Adrenal gland (tissue), 12 donors: ENCODE results near the gene COL26A1. TPM values are rescaled to one million over a fixed set of nuclear protein-coding genes. Genes with fewer than 3 reads are reported as not detected.

Experiments
- DNase-seq, 7 donors: peaks; one replicate each; pipeline ENCODE4 v3.0.0-alpha.2; 2019 to 2020
- H3K27ac ChIP-seq, 5 donors: fragments of 200-600 bp; sonication (generic) in 4 of 5; 1 replicate in 3 of 5; 2 replicates in 2 of 5; pipeline versions ENCODE4 v1.5.1 to v1.8.0; 2016 to 2020; ENCODE audit warnings: mild to moderate bottlenecking in 1 of 5
- H3K27me3 ChIP-seq: fragments of 200-600 bp; 2 replicates; pipeline ENCODE4 v1.8.0; 2021
- H3K36me3 ChIP-seq, 2 donors: fragments of 200-600 bp; replicated peaks in 1 of 2; 1 replicate in 1 of 2; 2 replicates in 1 of 2; pipeline versions ENCODE4 v1.5.1 to v1.8.0; 2018 to 2022
- H3K4me1 ChIP-seq, 2 donors: fragments of 200-600 bp; replicated peaks in 1 of 2; 1 replicate in 1 of 2; 2 replicates in 1 of 2; pipeline versions ENCODE4 v1.5.1 to v1.8.0; 2018 to 2021
- H3K4me3 ChIP-seq, 4 donors: fragments of 200-600 bp; sonication (generic) in 3 of 4; one replicate each; pipeline ENCODE4 v1.5.1; 2016 to 2018
- H3K9me3 ChIP-seq, 3 donors: fragments of 200-600 bp; sonication (generic) in 1 of 3; replicated peaks in 1 of 3; 1 replicate in 2 of 3; 2 replicates in 1 of 3; pipeline versions ENCODE4 v1.5.1 to v1.8.0; 2016 to 2021
- CTCF ChIP-seq, 6 experiments: fragments of 450-650 bp in 4 of 6; fragments of 200-600 bp in 2 of 6; sonication (generic) in 1 of 6; IDR thresholded peaks; 1 replicate in 5 of 6; 2 replicates in 1 of 6; pipeline versions ENCODE4 v1.5.1 to v1.8.0; 2016 to 2021; ENCODE audit warnings: antibody characterized with exemption in 6 of 6, mild to moderate bottlenecking in 2 of 6, moderate library complexity in 1 of 6
- POLR2A ChIP-seq, 2 donors: fragments of 450-650 bp; IDR thresholded peaks; one replicate each; pipeline ENCODE4 v1.6.1; 2017; ENCODE audit warnings: antibody characterized with exemption in 2 of 2, mild to moderate bottlenecking in 2 of 2, moderate library complexity in 1 of 2
- WGBS, 4 donors: extraction: QIAGEN DNeasy Blood & Tissue Kit in 2 of 4; methylation state at CpG; one replicate each; pipeline versions ENCODE4 v1.1.5 to v1.1.7; 2013 to 2017; 5-methylcytosine and 5-hydroxymethylcytosine counted together
- intact Hi-C, 2 donors: fragments of 100-400 bp; cut with DNase I; formaldehyde crosslinking; loops; one replicate each; pipeline versions ENCODE4 v1.14.1 to v1.15.0; 2022 to 2023
- polyA plus RNA-seq, 3 donors: library from polyadenylated mRNA; stranded (reverse); fragments of 200-250 nt in 2 of 3; fragments of 350-450 nt in 1 of 3; fragmentation: Illumina TruSeq in 1 of 3; extraction: RNeasy Lipid Tissue Mini Kit (QIAGEN cat#74804) in 1 of 3; gene quantifications; one replicate each; pipeline ENCODE4 v1.2.3, GENCODE V29; 2013 to 2014
- total RNA-seq, 9 donors: library from RNA; depleted of rRNA in 4 of 9; stranded (reverse); fragments of >200 nt in 4 of 9; fragments of 120-200 nt in 1 of 9; fragmentation: NEBNext Ultra II Directional in 1 of 9; extraction: Animal tissue kit (Norgen Biotek cat#: 25700) in 1 of 9; gene quantifications; one replicate each; pipeline versions ENCODE4 v1.1.0 to v1.2.4, GENCODE V29; 2013 to 2023
- donor health status: healthy with polysubstance abuse.
- donor health status: Bipolar disorder and iron deficiency.
- donor health status: DM: yes; HTN: yes; CAD: no.
- donor health status: DM: no; HTN: no; CAD: no.
- donor health status: DM: no; HTN: no; CAD: no.
- donor health status: DM: yes; HTN: yes; CAD: no.

The COL26A1 gene
- total and polyA plus RNA-seq, 12 donors, result 0.64 to 18.8 (median 4.6) TPM

GRCh38 chr7:101450064-101450463 is 87.4 kb downstream of the COL26A1 start:
- 84 to 93% (median 90%) methylated on average over 4 of the region's 4 CpGs for WGBS, 4 donors
- no peak for DNase-seq
- no peak for TF ChIP-seq POLR2A (IDR thresholded peaks at IDR 0.05)
- TF ChIP-seq CTCF (IDR thresholded peaks at IDR 0.05), result no peak
- no peak overlapping the region for H3K4me3 ChIP-seq
- no peak overlapping the region for H3K27ac ChIP-seq
- no peaks in the 10 kb centered on the region for H3K27me3 ChIP-seq
- intact Hi-C loops, result no loop called here
- H3K9me3 ChIP-seq, result no peaks in the 10 kb centered on the region
- no peaks in the 10 kb centered on the region for H3K4me1 ChIP-seq
- H3K36me3 ChIP-seq, result no peaks in the 10 kb centered on the region

DNA sequence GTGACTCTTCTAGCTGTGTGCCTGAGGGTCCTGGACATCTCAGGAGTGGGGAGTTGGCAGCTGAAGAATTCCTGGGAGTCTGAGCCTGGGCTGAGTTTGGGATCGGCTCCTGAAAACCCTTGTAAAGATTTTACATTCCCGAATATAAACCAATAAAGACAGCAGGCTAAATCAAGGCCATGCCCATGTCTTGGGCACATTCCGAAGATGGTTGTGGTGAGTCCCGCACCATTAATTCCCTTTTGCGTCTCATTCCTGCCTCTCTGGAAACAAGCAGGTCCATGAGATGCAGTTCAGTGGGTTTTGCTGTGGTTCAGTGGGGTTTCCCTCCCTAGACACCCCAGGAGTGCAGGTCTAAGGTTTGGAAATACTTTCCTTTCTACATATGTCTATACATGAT is 90.9 kb downstream of the COL26A1 start:
- no peak for DNase-seq
- Histone ChIP-seq H3K9me3 (no peaks in the 10 kb centered on the region), H3K36me3 (no peaks in the 10 kb centered on the region), H3K4me3 (no peak overlapping the region), H3K27ac (no peak overlapping the region), H3K4me1 (no peaks in the 10 kb centered on the region), H3K27me3 (no peaks in the 10 kb centered on the region)
- 78 to 90% (median 88%) methylated on average over 5 of the region's 5 CpGs for WGBS, 4 donors
- intact Hi-C loops, result no loop called here
- no peak for TF ChIP-seq CTCF (IDR thresholded peaks at IDR 0.05)
- no peak for TF ChIP-seq POLR2A (IDR thresholded peaks at IDR 0.05)

DNA sequence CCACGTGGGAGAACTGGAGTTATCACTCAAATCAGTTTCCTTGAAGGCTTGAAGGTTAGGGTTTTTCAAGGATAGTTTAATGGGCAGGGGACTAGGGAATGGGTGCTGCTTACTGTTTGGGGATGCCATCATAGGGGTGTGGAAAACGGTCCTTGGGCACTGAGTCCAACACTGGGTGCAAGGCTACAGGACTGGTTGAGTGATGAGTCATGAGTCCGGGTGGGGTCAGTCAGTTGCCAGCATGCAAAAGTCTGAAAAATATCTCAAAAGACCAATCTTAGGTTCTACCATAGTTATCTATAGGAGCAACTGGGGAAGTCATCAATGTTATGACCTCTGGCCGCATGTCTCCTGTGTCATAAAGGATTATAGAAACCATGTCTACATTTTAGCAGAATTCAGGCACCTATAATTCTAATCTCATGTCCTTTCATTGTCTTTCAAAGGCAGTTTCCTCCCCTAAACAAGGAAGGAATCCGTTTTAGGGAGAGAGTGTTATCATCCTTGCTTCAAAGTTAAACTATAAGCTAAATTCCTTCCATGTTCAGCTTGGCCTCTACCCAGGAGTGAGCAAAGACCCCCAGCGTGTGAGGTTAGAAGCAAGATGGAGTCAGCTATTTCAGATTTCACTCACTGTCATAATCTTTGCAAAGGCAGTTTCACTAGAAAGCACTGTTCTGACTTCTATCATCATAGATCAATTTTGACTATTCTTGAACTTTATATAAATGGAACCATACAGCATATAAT is 94.5 kb downstream of the COL26A1 start:
- H3K27me3 ChIP-seq, result no peaks in the 10 kb centered on the region
- H3K4me1 ChIP-seq, result no peaks in the 10 kb centered on the region
- no peaks in the 10 kb centered on the region for H3K36me3 ChIP-seq
- 52 to 75% (median 64%) methylated on average over 6 of the region's 6 CpGs for WGBS, 4 donors
- no peak overlapping the region for H3K4me3 ChIP-seq
- no peak overlapping the region for H3K27ac ChIP-seq
- no peaks in the 10 kb centered on the region for H3K9me3 ChIP-seq
- TF ChIP-seq CTCF (IDR thresholded peaks at IDR 0.05) (no peak), POLR2A (IDR thresholded peaks at IDR 0.05) (no peak)
- no peak for DNase-seq
- intact Hi-C loops, result no loop called here

DNA sequence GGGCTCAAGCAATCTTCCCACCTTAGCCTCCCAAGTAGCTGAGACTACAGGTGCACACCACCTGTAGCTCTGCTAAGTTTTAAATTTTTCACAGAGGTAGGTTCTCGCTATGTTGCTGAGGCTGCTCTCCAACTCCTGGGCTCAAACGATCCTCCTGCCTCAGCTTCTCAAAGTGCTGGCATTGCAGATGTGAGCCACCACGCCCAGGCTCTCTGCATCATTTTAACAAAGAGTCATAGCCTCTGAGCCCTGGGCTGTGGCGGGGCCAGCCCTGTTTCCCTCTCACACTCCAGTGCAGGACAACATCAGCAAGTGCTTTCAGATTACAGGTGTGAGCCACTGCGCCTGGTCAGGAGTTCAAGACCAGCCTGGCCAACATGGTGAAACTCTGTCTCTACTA is 102.5 kb downstream of the COL26A1 start:
- 80 to 94% (median 87%) methylated on average over 4 to 5 of the region's 5 CpGs for WGBS, 4 donors
- Histone ChIP-seq H3K4me1 (no peaks in the 10 kb centered on the region), H3K4me3 (no peak overlapping the region), H3K27me3 (no peaks in the 10 kb centered on the region), H3K27ac (no peak overlapping the region), H3K36me3 (no peaks in the 10 kb centered on the region), H3K9me3 (no peaks in the 10 kb centered on the region)
- no peak for DNase-seq
- intact Hi-C loops, result no loop called here
- TF ChIP-seq POLR2A (IDR thresholded peaks at IDR 0.05), result no peak
- TF ChIP-seq CTCF (IDR thresholded peaks at IDR 0.05), result no peak
